RPMI8226 (cell line): Measurements from ENCODE around the gene STAT4.
"Not testable (repeated sequence)": the region's sequence is repeated elsewhere in the genome, so short reads cannot be mapped to it uniquely, and the experiment has no call there.

Experiments
- DNase-seq: peaks from one replicate; pipeline ENCODE4 v3.0.0-alpha.2; 2015

Gene STAT4

DNA sequence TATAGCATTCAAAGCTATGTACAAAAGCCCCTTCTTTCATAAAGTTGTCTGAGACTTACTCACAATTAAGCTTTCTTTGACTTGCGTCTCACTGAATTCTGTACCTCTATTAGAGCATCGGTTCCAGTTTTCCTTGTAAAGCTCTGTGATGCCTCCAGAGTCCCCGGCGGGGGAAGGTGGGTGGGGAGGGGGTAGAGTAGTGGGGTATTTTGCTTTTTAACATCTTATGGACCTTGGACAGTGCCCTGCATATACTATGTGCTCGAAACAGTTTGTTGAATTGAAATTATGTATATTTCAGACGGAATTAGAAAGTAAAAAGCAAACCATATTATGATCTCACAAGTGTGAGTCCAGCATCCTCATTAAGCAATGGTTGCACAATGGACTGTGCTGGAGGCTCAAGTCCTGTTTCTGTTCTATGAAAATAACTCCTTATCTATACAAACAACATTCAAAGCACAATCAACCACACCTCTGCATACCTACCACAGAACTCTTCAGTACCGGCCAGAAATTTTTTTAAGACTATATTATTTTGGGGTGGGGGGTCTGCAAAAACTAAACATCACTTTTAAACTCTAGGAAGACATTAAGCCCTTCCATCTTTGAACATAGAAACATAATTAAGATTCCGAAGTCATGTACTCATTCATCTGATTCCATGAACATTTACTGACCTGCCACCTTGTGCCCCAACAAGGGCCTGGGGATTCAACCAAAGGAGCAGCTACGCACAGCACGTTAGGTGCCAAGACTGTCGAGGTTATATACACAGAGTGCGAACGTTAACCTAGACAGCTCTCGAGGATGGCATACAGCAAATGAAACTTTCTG is 137.7 kb downstream of the STAT4 start:
- peak; percentile 44 for DNase-seq

DNA sequence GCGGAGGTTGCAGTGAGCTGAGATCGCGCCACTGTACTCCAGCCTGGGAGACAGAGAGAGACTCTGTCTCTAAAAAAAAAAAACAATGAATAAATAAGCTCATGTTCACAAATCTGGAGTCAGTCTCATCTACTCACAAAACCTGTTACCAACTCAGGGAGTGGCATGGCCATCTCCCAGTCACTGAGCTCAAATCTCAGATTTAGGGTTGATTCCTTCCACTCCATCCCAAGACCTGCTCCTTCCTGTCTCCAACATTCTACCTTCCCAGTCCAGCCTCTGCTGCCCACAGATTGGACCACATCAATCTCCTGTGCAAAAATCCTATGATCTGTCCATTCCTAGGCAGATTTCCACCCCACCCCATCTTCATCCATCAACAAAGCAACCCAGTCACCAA is 138.4 kb downstream of the STAT4 start:
- DNase-seq: no peak

DNA sequence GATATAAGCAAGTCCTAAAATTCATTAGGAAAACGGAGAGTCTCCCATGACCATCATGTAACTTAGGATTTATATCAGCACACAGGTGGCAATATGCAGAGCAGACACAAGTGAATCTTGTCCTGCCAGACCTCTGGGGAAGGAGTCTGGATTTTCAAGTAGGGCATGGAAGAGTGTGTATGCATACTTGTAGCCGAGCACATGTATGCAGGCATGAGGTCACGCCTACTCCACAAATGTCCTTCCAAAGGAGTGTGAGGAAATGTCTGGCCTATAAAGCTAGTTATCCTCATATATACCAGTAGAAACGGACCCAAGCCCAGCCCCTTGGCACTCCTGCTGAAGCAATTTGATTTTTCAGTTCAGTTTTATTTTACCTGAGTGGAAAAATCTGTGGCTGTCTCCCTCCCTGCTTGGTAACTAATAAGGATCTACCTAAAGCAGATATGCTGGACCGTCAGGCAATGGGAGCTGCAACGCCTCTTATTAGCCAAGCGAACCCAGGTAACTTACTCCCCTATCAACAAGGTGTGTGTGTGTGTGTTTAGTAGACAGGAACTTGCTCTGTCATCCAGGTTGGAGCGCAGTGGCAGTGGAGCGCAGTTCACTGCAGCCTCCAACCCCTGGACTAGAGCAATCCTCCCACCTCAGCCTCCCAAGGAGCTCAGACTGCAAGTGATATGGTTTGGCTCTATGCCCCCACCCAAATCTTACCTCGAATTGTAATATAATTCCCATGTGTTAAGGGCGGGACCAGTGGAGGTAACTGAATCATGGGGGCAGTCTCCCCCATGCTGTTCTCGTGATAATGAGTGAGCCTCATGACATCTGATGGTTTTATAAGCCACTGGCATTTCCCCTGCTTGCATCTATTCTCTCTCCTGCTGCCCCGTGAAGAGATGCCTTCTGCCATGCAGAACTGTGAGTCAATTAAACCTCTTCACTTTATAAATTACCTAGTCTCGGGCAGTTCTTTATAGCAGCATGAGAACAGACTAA is 139.6 kb downstream of the STAT4 start:
- no peak for DNase-seq

DNA sequence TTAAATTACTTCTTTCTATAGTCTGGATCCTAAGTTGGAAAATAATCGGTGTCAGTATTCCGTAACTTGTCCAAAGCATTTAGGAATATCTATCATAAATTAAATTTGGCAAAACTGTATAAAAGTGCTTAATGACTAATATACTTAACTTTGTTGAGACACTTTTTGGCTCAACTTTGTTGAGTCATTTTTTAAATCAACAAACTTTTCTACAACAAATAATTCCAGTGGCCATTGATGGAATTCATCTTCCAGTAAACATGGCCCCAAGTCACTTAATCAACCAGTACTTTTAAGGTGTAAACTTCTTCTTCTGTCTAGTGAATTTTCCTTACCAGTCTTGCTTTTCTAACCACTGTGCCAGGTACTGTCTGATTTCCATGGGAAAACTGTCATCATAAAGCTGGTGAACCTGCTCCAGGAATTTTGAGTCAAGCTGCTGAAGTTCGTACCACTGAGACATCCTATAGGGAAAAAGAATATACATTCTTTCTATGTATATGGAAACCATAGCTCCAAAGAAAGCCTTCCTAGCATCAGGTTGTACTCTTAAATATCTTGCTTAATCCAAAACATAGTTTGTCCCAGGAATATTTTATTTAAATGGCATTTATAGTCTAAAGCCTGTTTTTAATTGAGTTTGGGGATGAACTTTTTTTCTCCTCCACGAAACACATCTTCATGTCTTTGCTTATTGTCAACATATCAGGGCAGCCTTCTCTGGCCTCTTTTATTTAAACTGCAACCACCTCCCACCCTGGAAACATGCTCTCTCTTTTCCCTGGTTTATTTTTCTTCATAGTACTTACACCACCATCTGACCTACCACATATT is 141.0 kb downstream of the STAT4 start:
- DNase-seq: no peak

DNA sequence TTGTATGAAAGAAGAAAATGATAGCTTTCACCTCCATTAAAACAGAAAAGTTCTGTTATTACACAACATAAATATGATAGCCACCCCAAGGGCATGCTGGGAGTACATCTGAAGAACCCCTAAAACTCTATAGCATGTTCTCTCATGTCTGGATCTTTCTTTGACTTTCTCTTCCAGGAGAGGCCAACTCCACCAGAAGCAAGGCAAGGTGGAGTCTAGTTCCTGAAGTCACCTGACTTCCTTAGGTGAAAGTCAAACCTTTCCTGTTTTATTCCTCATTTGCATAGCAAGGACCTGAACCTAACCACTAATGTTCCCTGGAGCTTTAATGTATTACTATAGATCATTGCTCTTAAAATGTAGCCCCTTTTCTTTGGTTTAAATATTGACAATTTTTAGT is 142.5 kb downstream of the STAT4 start:
- DNase-seq: no peak

DNA sequence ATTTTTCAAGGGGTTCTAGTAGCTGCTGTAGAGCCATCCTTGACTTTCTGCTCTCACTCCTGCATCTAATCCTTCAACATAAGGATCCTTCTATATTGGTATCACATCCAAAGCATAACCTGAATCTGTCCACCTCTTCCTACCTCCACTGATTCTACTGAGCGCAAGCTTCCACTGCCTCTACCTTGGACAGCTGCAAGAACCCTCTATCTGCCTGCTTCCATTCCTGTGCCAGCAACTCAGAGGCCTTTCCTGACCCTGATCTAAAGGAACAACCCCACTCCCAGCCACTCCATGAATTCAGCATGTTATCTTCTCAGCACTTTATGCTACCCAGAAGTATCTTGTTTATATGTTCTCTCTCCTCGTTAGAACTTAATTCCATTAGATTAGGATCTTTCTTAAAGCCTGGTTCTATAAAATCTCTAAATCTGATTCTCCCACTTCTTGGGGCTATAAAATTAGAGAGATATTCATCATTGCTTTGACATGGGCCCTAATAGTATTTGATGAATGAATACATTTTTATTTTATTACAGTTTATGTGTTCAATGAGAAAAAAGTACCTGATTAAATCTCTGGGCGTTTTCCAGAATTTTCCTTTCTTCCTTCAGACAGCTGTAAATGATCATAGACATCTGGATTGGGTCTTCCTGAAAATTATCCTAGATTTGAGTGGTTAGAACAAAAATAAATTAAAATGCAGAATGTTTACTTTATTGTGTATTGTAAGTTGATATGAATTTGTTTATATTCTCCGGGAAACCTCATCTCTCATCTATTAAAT is 143.6 kb downstream of the STAT4 start:
- DNase-seq: no peak

DNA sequence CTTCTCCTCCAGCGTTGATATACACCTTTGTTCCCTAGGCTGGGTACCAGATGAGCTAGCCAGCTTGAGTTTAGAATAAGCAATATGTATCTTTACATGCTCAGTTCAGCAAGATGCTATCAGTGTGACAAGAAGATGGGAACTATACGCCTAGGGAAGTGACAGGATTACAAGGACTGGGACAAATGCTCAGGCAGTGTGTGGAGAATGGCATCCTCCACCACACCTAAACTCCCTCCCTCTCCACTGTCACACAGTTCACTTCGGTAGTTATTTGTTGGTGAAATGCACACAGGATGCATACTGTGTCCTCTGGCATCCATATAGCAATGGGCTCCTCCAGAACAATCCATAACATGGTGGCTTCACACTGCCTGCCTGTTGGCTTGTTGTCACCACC is 144.5 kb downstream of the STAT4 start:
- DNase-seq: no peak

DNA sequence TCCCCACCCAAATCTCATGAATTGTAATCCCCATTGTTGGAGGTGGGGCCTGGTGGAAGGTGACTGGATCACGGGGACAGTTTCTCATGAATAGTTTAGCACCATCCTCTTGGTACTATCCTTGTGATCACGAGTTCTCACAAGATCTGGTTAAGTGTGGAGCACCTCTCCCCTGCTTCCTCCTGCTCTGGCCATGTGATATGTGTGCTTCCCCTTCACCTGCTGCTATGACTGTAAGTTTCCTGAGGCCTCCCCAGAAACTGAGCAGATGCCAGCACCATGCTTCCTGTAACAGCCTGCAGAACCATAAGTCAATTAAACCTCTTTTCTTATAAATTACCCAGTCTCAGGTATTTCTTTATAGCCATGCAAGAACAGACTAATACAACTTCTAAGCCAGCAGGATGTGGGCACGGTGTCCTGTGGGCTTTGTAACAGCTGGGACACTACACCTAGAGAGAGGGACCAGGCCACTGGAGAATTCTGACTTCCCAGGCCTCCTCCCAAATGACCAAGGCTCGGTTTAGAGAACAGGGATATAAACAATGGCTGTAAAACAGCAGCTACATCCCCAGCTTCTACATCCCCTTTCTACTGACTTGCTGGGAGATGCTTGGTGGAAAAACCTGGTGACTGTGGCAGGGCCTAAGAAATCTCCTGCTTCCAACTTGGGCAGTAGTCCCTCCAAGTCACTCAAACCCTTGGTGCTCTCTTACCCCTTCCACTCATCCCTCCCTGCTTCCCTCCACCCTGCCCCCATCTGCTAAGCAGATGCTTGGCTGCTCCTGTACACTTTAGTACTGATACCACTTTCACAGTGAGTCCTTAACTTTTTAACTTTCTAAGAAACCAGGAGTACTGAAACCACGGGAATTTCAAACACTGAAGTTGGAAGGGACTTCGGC is 147.1 kb downstream of the STAT4 start:
- DNase-seq: no peak

DNA sequence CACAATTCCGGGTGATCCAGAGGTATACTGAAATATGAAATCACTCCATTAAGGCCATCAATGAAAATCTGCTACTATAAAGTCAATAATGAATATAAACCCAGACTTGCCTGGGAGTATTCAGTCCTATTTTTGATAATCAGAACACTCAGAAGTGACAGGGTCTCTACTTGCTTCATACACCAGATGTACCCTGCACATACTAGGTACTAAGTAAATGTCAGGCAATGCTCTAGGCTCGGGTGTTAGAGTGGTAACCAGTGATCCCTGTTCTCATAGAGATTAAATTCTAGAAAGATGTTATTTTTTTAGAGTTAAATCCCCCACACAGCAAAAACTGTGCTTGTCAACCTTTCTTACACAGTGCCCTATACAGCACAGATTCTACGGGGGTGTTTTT is 149.2 kb downstream of the STAT4 start:
- DNase-seq: no peak

DNA sequence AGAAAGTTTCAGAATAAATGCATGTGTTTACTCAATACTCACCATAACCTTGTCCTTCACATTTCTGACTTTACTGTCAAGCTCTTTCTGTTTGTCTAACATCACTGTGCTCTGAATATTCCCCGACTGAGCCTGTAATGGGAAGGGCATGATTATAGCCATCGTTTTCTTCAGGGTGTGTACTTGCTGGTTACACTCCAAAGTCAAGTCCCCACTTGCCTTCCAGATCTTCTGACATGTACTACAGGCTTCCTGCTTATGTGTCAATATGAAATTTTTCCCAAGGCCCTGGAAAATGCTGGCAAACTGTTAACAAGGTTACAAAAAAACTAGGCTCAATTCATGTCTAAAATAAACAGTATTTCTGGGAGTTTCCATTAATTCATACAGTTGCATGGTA is 149.8 kb downstream of the STAT4 start:
- DNase-seq: no peak

DNA sequence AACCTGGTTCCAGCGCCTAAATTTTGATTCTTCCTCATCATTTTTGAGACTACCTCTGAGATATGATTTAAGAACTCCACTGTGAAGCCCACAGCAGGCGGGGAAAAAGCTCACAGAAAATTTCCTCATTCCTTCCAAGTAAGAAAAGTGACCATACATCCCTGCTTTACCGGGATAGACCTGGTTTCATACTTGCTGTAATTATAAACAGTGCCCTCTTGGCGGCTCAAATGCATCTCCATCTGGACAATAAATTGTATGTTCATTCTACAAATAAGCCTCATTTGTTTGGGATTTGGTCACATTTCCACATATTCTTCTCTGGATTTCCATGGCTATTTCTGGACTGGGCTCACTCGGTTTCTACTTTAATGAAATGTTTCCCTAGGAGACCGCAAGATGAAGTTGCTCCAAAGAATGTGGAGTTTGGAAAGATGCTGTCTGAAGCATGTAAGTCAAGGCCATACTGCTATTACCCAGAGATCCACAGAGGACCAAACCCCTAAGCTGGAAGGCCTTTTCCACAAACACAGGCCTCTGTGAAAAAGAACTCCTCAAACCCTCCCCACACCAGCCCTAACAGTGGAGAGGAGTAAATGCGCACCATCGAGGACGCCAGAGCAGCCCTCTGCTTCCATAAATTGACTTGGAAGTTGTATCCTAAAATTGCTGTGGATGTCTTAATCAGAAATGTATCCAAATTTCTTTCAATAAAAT is 150.7 kb downstream of the STAT4 start:
- no peak for DNase-seq

DNA sequence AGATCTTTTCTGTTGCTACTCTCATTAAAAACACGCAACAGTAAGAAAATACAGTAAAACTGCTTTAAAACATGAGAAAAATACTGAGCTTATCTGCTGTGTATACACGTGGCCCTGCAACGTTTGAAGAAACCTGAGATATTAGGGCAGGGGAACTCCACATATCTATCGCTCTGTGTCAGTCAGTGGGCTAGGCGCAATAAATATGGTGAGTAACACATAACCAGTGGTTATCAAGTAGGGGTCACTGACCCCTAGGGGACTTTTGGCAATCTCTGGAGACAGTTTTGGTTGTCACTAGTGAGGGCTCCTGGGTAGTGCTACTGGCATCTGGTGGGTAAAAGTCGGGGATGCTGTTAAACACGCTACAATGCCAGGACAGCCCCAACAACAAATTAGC is 151.7 kb downstream of the STAT4 start:
- no peak for DNase-seq

DNA sequence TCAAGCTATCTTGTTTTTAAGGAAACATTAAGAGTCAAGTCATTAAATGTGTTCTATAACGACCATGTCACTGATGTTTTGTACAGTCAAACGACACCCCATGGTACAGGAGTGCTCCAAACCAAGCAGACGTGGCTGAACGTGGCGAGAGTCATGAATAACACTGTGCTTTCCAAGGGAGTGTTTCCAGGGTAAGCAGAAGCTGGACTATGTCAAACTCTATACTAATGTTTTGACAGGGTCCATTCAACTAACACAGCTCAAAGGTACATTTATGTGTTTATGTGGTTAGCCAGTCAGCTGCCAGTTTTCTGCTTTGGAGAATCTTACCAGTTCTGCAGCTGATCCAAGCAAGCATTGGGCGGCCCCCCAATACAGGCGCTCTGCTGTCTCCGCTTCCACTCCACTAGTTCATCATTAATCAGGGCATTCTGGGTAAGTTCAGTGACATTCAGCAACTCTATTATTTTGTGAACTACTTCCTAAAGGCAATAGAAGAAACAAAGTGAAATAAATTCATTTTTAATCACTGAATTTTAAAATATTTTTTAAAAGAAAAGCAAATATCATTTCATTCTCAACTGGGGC is 153.2 kb downstream of the STAT4 start:
- DNase-seq: no peak

DNA sequence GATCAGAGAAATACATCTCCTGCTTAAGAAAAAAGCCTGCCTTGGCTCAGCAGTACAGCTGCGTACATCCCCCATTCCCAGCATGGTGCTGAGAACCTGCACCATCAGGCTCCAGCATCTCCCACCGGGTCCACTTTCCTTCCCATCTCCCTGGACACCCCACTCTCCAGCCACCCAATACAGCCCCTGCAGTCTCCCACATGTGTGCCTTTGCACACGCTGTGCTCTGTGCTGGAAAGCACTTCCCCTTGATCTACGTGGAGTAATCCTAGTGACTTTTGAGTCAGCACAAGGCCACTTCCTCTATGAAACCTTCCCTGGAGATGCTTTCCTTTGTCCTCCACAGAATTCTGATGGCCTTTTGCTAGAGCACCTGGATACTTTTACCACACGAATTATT is 153.8 kb downstream of the STAT4 start:
- no peak for DNase-seq

DNA sequence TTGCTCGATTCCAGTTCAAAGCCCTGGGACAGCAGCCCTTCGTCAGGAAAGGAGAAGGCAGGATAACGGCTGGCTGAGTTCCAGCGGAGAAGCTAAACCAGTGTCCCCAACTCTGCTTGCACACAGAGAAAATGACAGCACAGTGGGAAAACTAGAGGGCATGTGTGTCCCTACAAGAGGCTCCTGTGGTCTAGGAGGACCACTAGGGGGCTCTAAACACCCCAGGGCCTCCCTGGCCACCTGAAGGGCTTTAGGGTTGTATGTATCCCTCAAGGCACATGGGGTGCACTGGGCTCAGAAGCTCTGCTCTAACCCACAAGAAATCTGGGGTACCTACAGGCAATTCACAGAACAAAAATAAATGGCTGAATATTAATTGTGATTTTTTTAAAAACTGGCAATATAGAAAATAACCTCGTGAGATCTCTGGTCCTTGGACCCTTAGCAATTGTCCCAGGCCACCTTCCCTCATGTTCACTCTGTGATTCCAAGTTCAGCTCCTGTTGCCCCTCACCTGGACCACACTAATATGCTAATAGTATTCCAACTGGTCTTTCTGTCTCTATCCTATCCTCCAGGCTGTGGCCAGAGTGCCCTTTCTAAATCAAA is 154.4 kb downstream of the STAT4 start:
- DNase-seq: peak; percentile 68

DNA sequence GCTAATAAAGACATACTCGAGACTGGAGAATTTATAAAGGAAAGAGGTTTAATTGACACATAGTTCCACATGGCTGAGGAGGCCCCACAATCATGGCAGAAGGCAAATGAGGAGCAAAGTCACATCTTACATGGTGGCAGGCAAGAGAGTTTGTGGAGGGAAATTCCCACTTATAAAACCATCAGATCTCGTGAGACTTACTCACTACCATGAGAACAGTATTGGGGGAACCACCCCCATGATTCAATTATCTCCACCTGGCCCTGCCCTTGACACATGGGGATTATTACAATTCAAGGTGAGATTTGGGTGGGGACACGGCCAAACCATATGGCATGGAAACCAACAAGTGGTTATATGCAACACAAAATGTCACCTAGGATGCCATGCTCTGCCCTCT is 155.5 kb downstream of the STAT4 start:
- DNase-seq: not testable (repeated sequence)

DNA sequence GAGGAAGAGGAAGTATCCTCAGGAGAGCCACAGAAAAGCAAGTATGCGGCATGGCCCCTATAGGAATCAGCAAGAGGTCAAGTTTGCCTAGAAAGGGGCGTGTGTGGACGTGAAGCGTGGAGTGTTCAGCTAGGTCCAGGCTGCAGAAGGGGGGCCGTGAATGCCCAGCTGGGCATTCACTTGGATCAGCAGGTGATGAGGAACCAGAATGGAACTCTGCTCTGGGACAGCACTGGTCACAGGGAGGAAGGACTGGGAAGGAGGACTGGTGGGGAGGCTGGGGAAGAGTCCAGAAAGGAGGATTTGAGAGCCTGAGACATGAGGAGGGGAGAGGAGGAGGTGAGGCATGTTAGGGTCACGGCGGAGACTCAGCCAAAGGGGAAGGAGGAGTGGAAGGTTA is 156.6 kb downstream of the STAT4 start:
- no peak for DNase-seq

DNA sequence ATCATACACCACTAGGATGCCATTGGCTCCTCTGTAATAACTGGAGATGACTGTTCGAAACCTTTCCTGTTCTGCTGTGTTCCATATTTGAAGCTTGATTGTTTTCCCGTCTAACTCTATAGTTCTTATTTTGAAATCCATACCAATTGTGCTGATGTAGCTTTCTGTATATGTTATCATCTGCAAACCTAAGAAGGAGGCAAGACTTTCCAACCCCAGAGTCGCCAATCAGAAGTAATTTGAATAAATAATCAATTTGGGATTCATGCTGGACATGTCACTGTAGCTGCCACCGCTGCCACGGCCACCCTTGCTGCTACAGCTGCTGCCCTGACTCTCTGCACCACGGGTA is 157.5 kb downstream of the STAT4 start:
- DNase-seq: no peak

DNA sequence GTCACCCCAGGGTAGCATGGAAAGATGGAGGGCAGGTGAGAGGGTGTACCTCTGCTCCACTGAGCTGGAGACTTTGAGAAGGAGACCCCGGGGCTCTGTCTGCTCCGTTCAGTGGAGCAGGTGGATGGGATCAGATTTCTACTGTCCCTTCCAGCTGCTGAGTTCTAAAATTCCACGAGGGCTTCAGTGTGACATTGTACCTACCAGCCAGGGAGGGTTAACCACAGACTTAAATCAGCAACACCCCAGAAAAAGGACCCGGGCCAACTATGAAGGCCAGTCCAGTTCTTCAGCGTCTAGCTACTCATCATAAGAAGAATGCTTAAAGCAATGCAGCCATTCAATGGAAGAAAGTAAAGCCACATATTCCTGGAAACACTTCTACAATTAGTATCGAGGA is 160.7 kb downstream of the STAT4 start:
- no peak for DNase-seq

DNA sequence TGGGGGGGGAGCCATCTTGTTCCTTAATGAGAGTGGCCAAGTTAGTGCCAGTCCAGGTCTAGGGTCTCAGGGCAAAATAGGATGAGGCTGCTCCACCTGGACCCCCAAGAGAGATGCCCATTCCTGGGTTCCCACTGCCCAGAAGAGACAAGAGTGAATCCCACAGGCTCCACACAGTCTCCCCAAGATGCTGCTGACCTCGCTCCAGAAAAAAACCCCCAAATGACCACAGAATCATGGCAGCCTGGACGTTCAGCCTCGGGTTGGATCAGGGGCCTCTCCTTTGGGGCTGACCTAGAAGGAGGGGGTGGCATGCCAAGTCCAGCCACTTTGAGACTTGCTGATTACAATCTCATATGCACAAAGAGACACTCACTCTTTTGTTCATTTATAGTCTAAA is 161.9 kb downstream of the STAT4 start:
- no peak for DNase-seq
